Activated T-cell treated with anti-CD3 and anti-CD28 coated beads, Interleukin-2, amount 50 U/mL, for 48 hours (primary cell): ENCODE data around the gene PBX3.

ENCODE experiments used
- DNase-seq, 2 experiments: peaks; one replicate each; pipeline ENCODE4 v3.0.0-alpha.2; 2020

The PBX3 gene

DNA sequence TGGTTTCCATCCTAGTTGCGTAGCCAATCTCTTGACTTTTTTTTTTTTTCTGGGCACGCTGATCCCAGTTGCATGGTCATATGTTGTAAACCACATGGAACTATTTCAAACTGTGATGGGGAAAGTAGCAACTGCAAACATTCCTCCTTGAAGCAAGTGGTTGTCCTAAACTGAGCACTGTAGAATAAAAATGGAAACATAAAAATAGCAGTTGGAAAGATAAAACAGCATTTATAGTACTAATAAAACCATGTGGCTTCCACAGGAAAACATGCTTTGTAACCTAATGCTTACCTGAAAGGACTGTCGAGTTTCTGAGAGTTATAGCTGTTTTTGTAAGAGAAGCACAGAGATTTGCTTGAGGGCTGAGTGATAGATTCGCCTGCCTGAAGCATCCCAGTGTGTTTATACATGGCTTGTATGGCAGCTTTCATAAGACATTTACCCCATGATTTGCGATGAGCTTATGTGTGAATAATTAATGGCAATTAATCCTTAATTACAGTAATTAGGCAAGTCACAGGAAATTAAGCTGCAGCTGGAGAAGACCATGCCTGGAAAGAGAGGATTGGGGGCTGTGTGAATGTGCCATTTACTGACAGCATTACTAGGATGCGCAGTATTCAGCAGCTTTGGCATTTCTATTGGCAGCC is 136.5 kb downstream of the PBX3 start:
- no peak for DNase-seq

- no peak for DNase-seq
These were observed 137.0 kb downstream of the PBX3 start for GRCh38 chr9:125884218-125884595.

- DNase-seq, result no peak
These were observed 138.3 kb downstream of the PBX3 start for GRCh38 chr9:125885405-125886034.

GRCh38 chr9:125886365-125886764 is 139.2 kb downstream of the PBX3 start:
- DNase-seq, result no peak

- DNase-seq, result no peak
These were observed 140.0 kb downstream of the PBX3 start for GRCh38 chr9:125887172-125887571.

DNA sequence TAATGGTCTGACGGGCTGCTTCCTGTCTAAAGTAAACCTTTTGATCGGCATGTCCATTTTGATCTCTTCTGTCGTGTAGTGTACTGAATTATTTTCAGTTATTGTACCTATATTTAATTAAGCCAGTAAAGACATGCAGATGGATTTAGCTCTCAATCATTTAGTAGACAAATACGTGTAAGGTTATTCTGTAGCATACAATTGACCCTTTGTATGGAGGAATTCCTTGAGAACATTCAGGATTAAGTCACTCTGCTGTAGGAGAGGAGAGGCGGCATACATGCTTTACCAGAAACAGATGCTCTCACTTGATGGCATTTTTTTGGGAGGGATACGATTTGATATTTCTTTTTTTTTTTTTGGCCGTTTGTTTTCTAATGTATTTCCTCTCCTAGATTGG is 141.0 kb downstream of the PBX3 start:
- DNase-seq, result no peak

GRCh38 chr9:125889112-125889475 is 141.9 kb downstream of the PBX3 start:
- peak; percentile 21 to 37 for DNase-seq

DNA sequence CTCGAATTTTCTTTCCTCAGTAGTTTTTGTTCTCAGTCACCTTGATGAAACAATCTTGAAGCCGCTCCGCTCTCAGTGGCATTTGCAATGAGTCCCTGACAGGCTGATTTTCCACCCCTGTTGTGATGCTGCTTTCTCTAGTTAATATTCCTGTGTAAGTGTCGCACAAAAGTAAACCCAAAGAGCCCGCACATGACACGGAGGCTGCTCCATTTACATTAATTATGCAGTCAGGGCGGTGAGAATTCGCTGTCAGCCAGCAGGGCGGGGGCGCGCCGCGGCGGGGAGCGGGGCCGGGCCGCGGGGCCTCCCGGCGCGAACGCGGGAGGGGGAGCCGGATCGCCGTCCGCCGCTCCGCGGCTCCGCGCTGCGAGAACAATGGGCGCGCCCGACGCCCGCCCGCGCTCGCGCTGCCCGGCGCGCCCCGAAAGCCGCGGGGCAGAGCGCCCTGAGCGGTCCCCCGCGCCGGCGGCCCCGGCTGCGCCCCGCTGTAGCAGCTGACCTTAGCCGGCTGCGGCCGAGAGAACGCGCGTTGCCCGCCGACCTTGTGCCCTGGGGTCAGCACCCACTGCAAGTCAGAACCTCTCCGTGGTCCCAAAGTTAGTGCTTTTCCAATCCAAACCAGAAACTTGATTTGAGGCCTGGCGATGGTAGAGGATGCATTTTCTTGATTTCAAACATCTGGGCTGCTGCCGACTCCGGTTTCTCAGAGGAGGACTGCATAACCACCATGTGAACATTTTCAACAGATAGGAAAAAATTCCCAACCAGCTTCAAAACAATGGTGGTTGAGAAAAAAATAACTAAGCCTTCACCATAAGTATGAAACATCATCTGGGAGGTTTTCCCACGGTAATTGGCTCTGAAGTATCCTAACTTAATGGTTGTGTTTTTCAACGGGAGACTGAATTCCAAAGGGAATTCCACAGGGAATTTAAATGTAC is 142.6 kb downstream of the PBX3 start:
- DNase-seq, result peak; percentile 50 to 53

- no peak for DNase-seq
These were observed 143.7 kb downstream of the PBX3 start for GRCh38 chr9:125890826-125891225.

- DNase-seq, result no peak
These were observed 146.1 kb downstream of the PBX3 start for GRCh38 chr9:125893277-125893676.

GRCh38 chr9:125894566-125894965 is 147.4 kb downstream of the PBX3 start:
- DNase-seq, result no peak

GRCh38 chr9:125896404-125896803 is 149.2 kb downstream of the PBX3 start:
- no peak for DNase-seq

- no peak for DNase-seq
These were observed 149.8 kb downstream of the PBX3 start for GRCh38 chr9:125896964-125897363.

DNA sequence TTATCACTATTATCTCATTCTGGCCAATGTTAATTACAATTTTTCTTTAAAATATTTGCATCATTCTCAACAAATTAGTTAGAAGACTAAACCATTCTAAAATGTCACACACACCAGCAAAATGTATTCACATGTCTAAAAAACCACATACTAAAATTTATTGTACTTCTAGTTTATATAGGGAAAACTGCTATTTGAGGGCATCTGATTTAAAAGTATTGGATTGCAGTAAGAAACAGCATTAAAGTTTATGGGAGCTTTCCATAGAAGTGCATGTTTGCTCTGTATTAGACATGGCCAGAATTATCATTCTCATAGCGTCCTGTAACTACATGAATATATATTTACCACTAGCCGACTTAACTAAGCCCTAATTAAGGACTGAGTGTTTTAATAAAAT is 150.3 kb downstream of the PBX3 start:
- DNase-seq, result no peak

- no peak for DNase-seq
These were observed 155.0 kb downstream of the PBX3 start for GRCh38 chr9:125902214-125902613.

GRCh38 chr9:125902831-125903512 is 155.8 kb downstream of the PBX3 start:
- DNase-seq, result no peak

GRCh38 chr9:125904155-125904851 is 157.1 kb downstream of the PBX3 start:
- DNase-seq, result no peak

DNA sequence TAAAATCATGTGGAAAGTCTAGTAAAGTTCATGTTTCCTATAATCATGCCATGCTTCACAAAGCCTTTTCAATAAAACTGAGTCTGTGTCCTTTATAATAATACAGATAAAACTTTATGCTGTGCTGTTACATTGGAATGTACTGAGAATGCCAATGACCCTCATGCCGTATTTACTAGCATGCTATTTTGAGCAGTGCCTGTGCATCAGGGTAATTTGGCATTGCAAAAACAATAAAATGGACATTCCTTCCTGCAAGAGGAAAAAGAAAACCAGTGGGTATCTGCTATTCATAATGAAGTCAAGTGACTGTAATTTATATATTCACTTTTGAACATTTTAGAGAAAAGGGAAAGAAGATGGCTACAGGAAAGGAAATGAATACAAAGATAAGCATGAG is 159.0 kb downstream of the PBX3 start:
- DNase-seq, result no peak

GRCh38 chr9:125906893-125907292 is 159.7 kb downstream of the PBX3 start:
- no peak for DNase-seq

- DNase-seq, result no peak
These were observed 161.0 kb downstream of the PBX3 start for GRCh38 chr9:125908136-125908535.

DNA sequence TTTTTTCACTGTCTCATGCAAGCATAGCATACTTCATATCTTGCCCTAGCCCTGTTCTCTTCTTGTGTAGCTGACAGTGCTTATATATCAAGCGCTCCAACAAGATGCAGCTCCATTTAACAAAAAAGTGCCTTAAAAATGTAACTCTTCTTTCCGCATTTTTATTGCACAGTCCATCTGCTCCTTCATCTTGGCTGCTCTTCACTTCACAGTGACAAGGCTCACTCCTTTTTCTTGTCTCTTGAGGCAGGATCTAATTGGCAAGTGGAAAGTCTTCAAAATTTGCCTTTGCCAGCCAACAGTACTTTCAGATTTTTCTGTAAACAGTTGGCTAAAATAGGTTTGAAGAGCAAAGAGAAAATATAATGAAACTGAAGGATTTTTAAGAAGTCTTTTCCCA is 161.8 kb downstream of the PBX3 start:
- no peak for DNase-seq

- no peak for DNase-seq
These were observed 162.3 kb downstream of the PBX3 start for GRCh38 chr9:125909459-125909858.

- DNase-seq, result no peak
These were observed 163.1 kb downstream of the PBX3 start for GRCh38 chr9:125910286-125910685.
